K562 (cell line): ENCODE data around the gene CSMD2.

Source experiments
- ATF7 ChIP-seq: fragments of 450-650 bp; IDR thresholded peaks from 2 replicates; pipeline ENCODE4 v1.7.1; 2014; ENCODE audit warnings: mild to moderate bottlenecking, moderate library complexity
- BRD9 ChIP-seq: fragments of 450-650 bp; IDR thresholded peaks from 2 replicates; pipeline ENCODE4 v1.6.1; 2018; ENCODE audit warnings: low read depth; ENCODE audit not compliant: partially characterized antibody
- E2F1 ChIP-seq: sonication (generic); formaldehyde crosslinking; IDR thresholded peaks from 2 replicates; pipeline ENCODE4 v1.8.1; 2023; ENCODE audit warnings: mild to moderate bottlenecking, missing genetic modification reagents, moderate library complexity
- MAFK ChIP-seq: IDR thresholded peaks from 2 replicates; pipeline ENCODE4 v1.6.1; 2011; ENCODE audit warnings: low read length, improper control_type of control experiment
- MAX ChIP-seq: sonication (generic); formaldehyde crosslinking; IDR thresholded peaks from 2 replicates; pipeline ENCODE4 v1.9.0; 2022; ENCODE audit warnings: mild to moderate bottlenecking, missing genetic modification reagents
- MAZ ChIP-seq, 2 experiments: fragments of 450-650 bp in 1 of 2; sonication (generic) in 1 of 2; formaldehyde crosslinking; IDR thresholded peaks in 1 of 2; conservative IDR thresholded peaks in 1 of 2; 2 replicates each; pipeline versions ENCODE4 v1.4.0 to v1.5.0; 2020; ENCODE audit warnings: mild to moderate bottlenecking in 1 of 2, missing genetic modification reagents in 1 of 2
- NCOA2 ChIP-seq, 2 experiments: fragments of 450-650 bp; IDR thresholded peaks; 2 replicates each; pipeline ENCODE4 v1.6.1; 2018; ENCODE audit warnings: mild to moderate bottlenecking in 2 of 2, moderate library complexity in 1 of 2; ENCODE audit not compliant: partially characterized antibody in 2 of 2
- RNF219 ChIP-seq: fragments of 250-450 bp; sonication (Bioruptor Pico); IDR thresholded peaks from 2 replicates; pipeline ENCODE4 v1.5.0; 2022; ENCODE audit warnings: mild to moderate bottlenecking
- ZNF444 ChIP-seq: fragments of 250-450 bp; sonication (Bioruptor Pico); IDR thresholded peaks from 2 replicates; pipeline ENCODE4 v1.4.0; 2020; ENCODE audit warnings: mild to moderate bottlenecking, moderate library complexity
- ZNF830 ChIP-seq: fragments of 250-450 bp; sonication (Bioruptor Pico); IDR thresholded peaks from 2 replicates; pipeline ENCODE4 v1.5.0; 2021; ENCODE audit warnings: mild to moderate bottlenecking

- TF ChIP-seq MAFK (no peak), RNF219 (CRISPR knock-in tag) (no peak), MAX (CRISPR knock-in tag) (no peak), ZNF830 (CRISPR knock-in tag) (no peak), NCOA2 (IDR thresholded peaks at IDR 0.05; ENCODE audit: partially characterized antibody in 2 of 2) (no peak), E2F1 (no peak), MAZ (CRISPR knock-in tag; conservative IDR thresholded peaks at IDR 0.05 in 1 of 2, IDR thresholded peaks at IDR 0.05 in 1 of 2) (no peak), ZNF444 (CRISPR knock-in tag) (no peak), ATF7 (no peak), BRD9 (no peak)
Measured at GRCh38 chr1:33975961-33976360, 189.1 kb downstream of the CSMD2 start.
